Fibroblast of upper back skin (primary cell): ENCODE results near the gene CXCL17.

Source experiments
- DNase-seq: peaks from one replicate; pipeline ENCODE4 v3.0.0-alpha.2; 2013

The CXCL17 gene

DNA sequence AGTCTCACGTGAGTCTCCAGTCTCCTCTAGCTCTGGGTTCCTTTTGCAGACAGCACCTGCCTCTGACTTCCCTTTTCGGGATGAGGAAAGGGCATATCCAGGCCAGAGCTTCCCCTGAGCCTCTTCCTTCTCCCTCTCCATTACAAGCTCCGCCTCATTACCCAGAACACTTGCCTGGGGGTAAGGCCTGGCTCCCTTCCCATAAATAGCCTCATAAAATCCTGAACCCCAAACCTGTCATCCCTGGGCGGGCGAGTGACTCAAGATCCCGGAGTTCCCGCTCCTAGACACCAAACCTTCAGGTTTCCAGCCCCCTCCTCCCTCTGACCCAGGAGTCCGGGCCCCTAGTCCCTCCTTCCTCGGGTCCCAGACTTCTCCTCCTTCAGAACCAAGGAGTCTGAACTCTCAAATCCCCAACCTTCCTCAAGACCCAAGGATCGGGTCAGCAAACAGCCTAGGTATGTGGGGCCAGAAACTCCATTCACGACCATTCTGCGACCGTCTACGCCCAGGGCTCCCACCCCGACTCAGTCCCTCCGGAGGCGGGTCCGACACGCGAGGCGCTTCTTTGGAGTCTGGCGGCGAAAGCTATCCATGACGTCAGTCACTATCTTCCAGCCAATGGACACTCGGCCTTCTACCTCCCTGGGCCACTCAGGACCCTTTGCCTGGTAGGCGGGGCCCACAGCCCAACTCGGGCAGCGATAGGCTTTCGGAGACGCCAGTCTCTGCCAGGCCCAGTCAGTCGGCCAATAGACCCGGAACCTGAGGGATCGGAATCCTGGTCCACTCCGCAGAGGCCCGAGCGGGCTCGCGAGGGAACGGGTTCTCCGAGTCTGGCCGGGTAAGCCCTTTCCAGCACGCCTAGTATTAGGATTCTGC is 46.1 kb downstream of the CXCL17 start:
- peak; percentile 99 for DNase-seq

DNA sequence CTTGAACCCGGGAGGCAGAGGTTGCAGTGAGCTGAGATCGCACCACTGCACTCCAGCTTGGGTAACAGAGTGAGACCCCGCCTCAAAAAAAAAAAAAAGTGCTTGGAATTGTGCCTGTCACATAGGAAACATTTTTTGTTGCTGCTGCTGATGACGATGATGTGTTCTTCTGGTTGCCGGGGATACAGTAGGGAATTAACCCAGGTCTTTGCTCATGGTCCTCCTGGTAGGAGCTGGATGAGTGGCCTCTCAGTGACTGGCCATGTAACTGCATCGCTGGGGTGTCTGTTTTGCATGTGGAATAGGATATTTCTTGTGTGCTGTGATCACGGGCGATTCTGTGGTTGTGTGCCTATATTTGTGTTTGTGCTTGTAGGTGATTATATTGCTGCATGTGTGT is 48.0 kb downstream of the CXCL17 start:
- DNase-seq, result no peak

DNA sequence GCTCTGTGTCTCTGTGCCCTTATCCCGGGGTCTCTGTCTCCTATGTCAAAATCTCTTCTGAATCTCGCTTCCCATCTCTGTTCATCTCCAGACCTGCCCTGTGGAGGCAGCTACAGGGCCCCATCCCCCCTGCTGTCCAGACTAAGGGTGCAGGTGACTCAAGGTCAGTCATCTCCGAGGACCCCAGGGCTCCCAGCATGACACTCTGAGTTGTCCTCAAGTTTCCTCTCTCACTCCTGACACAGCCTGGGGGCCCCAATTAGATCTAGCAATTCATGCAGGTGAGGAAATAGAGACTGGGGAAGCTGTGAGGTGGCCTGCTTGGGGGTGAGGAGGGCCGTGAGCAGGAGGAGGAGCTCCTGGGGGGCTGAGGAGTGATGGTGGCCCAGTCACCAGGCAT is 50.6 kb downstream of the CXCL17 start:
- DNase-seq, result no peak

DNA sequence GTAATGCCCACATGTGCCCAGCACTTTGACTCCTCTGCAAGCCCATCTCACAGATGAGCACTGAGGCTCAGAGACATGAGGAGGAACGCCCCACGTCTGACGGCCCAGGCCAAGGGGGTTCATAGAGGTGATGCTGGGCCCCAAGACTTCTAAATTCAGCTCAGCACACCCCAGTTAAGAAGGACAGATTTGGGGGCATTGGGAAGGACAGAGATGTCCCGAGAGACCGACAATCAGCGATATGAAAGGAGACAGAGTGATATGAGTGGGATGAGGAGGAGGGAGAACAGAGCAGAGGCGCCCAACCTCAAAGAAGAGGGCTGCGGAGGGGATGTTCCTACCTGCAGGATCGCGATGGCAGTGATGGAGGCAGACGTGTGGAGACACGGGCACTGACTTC is 52.8 kb downstream of the CXCL17 start, which contains the start of gene CNFN:
CNFN (minus strand) TSS at position 399 of the 400 bp plus-strand sequence. CDS start 1,260 bp downstream, outside the sequence.
- no peak for DNase-seq

DNA sequence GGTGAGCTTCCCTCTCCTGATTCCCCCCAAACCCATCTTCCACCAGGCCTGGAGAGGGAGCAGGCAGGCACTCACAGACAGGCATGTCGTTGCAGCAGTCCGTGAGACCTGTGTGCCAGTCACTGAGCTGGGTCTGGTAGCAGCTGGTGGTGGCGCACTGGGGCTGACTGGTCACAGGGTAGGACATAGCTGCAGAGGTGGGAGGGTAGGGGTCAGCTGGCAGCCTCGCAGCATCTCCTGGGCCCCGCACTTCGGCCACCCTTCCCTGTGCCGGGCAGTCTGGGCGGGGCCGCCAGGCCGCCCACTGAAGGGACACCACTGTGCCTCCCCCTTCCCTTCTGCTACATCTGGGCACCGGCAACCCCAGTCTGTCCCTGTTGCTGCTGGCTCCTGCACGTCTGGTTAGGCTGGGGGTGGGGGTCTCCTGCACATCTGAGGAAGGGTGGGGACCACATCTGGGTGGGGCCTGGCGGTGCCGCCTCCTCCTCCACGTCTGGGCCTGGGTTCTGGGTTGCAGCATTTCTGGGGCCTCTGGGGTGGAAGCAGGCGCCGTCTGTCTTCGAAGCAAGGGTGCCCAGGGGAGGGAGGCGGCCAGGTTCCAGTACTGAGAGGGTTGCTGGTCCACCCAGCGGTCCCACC is 53.8 kb downstream of the CXCL17 start:
- no peak for DNase-seq

DNA sequence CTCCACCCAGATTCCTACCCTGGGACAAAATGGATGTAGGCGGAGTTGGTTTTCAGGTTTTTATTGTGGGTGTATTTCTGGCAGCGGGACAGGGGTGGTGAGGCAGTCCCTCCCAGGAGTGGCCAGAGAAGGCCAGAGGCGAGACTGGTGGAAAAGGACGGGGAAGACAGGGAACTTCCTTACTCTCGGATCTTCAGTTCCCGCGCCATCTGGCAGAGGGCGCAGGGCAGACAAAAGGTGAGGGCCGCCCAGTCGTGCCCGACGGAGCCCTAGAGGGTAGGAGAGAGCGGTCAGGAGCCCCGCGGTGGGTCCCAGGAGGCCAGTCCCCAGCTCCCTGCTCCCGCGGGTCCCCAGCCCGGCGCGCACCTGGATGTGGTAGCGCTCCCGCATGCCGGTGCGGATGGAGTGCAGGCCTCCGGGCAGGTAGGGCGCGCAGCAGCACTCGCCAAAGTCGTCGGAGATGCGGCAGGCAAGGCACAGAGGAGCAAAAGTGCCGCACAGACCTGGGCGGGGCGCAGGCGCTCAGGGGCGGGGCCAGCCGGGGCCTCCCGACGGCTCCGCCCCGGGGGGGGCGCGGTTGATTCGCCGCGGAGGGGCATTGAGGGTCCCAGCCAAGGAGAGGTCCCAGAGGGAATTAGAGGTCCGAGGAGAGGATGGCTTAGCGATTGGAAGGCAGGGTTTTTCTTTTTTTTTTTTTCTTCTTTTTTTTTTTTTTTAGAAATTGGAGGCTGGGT is 55.6 kb downstream of the CXCL17 start:
- peak; percentile 43 for DNase-seq

DNA sequence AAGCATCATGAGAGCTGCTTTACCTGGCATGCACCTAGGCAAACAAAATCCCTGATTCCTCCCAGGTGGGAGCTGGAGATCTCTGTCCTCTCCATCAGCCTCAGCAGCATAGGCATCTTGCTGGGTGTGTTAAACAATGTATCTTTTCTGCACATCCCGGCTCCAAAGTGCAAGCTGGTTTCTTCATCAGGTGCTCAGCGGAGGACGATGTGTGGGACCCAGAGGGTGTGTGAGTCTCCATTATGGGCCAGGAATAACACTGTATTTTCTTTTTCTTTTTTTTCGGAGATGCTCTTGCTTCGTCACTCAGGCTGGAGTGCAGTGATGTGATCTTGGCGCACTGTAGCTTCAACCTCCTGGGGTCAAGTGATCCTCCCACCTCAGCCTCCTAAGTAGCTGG is 62.6 kb downstream of the CXCL17 start:
- no peak for DNase-seq
